ENCODE measurements around the gene GBGT1. TPM values are rescaled to one million over a fixed set of nuclear protein-coding genes. Genes with fewer than 3 reads are reported as not detected.
A peak's percentile ranks its signal among the peaks of the same experiment; 100 is the strongest.

The GBGT1 gene
- polyA plus RNA-seq, 1 of the 3 experiments (the other 2 are of a cell fraction), result 0.51 TPM

DNA sequence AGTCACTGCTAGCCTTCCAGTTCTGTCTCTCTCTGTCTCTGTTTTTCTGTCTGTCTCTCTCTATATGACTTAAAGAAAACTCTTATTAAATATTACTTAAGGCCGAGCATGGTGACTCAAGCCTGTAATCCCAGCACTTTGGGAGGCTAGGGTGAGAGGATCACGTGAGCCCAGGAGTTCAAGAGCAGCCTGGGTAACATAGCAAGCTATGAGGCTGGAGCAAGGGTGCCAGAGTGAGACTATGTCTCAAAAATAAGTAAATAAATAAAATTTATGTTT, 1.7 kb upstream of the GBGT1 start (continued):
- TF ChIP-seq, protein P1, sequence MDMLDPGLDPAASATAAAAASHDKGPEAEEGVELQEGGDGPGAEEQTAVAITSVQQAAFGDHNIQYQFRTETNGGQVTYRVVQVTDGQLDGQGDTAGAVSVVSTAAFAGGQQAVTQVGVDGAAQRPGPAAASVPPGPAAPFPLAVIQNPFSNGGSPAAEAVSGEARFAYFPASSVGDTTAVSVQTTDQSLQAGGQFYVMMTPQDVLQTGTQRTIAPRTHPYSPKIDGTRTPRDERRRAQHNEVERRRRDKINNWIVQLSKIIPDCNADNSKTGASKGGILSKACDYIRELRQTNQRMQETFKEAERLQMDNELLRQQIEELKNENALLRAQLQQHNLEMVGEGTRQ (IDR thresholded peaks at IDR 0.05; ENCODE audit: borderline replicate concordance, low read depth, low read length), result no peak

DNA sequence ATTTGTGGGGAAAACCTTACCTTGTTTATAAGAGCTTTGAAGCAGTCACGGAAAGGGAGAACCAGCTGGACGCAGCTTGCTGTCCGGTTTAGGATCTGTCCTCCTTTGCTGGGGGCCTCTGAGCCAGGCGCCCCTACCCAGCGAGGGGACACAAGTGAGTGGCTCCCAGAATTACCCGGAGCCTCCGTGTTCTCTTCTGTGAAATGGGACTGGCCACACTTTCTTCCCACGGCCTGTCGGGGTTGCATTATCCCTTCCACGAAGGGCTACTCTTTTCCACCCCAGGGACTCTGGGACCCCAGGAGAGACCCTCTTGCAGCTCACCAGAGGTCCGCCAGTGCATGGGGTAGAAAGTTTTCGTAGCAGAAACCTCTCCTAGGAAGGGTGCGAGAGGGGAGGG, 477 bp upstream of the GBGT1 start:
- Histone ChIP-seq H3K4me2 (no peak overlapping the region), H3K27ac (ENCODE audit: low read depth in 2 of 2, low read length in 1 of 2) (no peak overlapping the region), H3K9ac (no peak overlapping the region), H3K36me3 (replicated peaks in 1 of 2; ENCODE audit: control insufficient read depth in 1 of 2, insufficient read depth in 2 of 2, low read length in 1 of 2) (no peaks in the 10 kb centered on the region), H4K20me1 (ENCODE audit: insufficient read depth) (no peaks in the 10 kb centered on the region), H3K79me2 (ENCODE audit: insufficient read depth) (no peaks in the 10 kb centered on the region), H3K4me3 (ENCODE audit: low read depth in 2 of 2, low read length in 1 of 2) (peak overlapping the region in 1 of 2 experiments; percentile 42; a peak in 2 of 4 replicates), H3K4me1 (ENCODE audit: control insufficient read depth in 1 of 2, insufficient read depth in 2 of 2, low read depth in 1 of 2, low read length in 1 of 2) (peaks cover 0 to 5% of the 10 kb centered on the region in 2 experiments; a peak in 1 of 4 replicates), H2AFZ (ENCODE audit: low read depth) (no peak overlapping the region), H3K9me2 (no peaks in the 10 kb centered on the region), H3K27me3 (ENCODE audit: insufficient read depth) (no peaks in the 10 kb centered on the region), H3K9me3 (no peaks in the 10 kb centered on the region), H3F3A (replicated peaks; ENCODE audit: insufficient read depth) (no peaks in the 10 kb centered on the region)
- ChIA-PET CTCF (interaction anchor here (0.6 to 1.1 kb wide), 6 partner anchors 15 to 121 kb away, joined by 3 to 4 read pairs (median 3); no protein-coding TSS in a partner anchor), POLR2A (interaction anchor here (0.6 to 0.7 kb wide), 3 partner anchors 50 to 1560 kb away, joined by 3 to 5 read pairs (median 3); no protein-coding TSS in a partner anchor)
- TF ChIP-seq, protein P2, sequence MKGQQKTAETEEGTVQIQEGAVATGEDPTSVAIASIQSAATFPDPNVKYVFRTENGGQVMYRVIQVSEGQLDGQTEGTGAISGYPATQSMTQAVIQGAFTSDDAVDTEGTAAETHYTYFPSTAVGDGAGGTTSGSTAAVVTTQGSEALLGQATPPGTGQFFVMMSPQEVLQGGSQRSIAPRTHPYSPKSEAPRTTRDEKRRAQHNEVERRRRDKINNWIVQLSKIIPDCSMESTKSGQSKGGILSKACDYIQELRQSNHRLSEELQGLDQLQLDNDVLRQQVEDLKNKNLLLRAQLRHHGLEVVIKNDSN (IDR thresholded peaks at IDR 0.05; ENCODE audit: borderline replicate concordance, low read depth), result no peak
- TF ChIP-seq, protein P1 (IDR thresholded peaks at IDR 0.05; ENCODE audit: borderline replicate concordance, low read depth, low read length), result no peak
- TF ChIP-seq, protein P3, sequence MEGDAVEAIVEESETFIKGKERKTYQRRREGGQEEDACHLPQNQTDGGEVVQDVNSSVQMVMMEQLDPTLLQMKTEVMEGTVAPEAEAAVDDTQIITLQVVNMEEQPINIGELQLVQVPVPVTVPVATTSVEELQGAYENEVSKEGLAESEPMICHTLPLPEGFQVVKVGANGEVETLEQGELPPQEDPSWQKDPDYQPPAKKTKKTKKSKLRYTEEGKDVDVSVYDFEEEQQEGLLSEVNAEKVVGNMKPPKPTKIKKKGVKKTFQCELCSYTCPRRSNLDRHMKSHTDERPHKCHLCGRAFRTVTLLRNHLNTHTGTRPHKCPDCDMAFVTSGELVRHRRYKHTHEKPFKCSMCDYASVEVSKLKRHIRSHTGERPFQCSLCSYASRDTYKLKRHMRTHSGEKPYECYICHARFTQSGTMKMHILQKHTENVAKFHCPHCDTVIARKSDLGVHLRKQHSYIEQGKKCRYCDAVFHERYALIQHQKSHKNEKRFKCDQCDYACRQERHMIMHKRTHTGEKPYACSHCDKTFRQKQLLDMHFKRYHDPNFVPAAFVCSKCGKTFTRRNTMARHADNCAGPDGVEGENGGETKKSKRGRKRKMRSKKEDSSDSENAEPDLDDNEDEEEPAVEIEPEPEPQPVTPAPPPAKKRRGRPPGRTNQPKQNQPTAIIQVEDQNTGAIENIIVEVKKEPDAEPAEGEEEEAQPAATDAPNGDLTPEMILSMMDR (IDR thresholded peaks at IDR 0.05), result no peak
- TF ChIP-seq ELF1 (IDR thresholded peaks at IDR 0.05) (no peak), MEF2A (IDR thresholded peaks at IDR 0.05; ENCODE audit: borderline replicate concordance, low read depth) (no peak), TCF12 (IDR thresholded peaks at IDR 0.05) (no peak), YY1 (IDR thresholded peaks at IDR 0.05; ENCODE audit: low read depth) (no peak), TAF1 (IDR thresholded peaks at IDR 0.05; ENCODE audit: borderline replicate concordance, low read depth, low read length) (no peak), POLR2AphosphoS5 (IDR thresholded peaks at IDR 0.05; ENCODE audit: low read depth, low read length) (no peak), RCOR1 (IDR thresholded peaks at IDR 0.05; ENCODE audit: low read length) (no peak)
- 76% methylated on average over 12 of the region's 13 CpGs for WGBS (ENCODE audit: low lambda C conversion rate)
- no peak for DNase-seq
